Superior temporal gyrus (tissue), 1 donor: Measurements from ENCODE around the gene GRAMD1C.
"Not testable (repeated sequence)": the region's sequence is repeated elsewhere in the genome, so short reads cannot be mapped to it uniquely, and the experiment has no call there.

Source experiments
- DNase-seq: peaks from one replicate; pipeline ENCODE4 v3.0.0-alpha.2; 2016; ENCODE audit errors: extremely low spot score

GRAMD1C gene

GRCh38 chr3:113850391-113850790 is 11.8 kb downstream of the GRAMD1C start:
- DNase-seq, result not testable (repeated sequence)

- no peak for DNase-seq
Measured at GRCh38 chr3:113852506-113852905, 13.9 kb downstream of the GRAMD1C start.

- no peak for DNase-seq
Measured at GRCh38 chr3:113867506-113867905, 28.9 kb downstream of the GRAMD1C start.

GRCh38 chr3:113873293-113873692 is 34.7 kb downstream of the GRAMD1C start:
- DNase-seq, result no peak

GRCh38 chr3:113873814-113874526 is 35.4 kb downstream of the GRAMD1C start:
- no peak for DNase-seq

GRCh38 chr3:113878403-113878802 is 39.8 kb downstream of the GRAMD1C start:
- DNase-seq, result no peak

- no peak for DNase-seq
Measured at GRCh38 chr3:113885050-113885449, 46.5 kb downstream of the GRAMD1C start.

GRCh38 chr3:113890256-113890900 is 51.8 kb downstream of the GRAMD1C start:
- DNase-seq, result no peak

- no peak for DNase-seq
Measured at GRCh38 chr3:113894927-113895326, 56.3 kb downstream of the GRAMD1C start.

- DNase-seq, result no peak
Measured at GRCh38 chr3:113895964-113896363, 57.4 kb downstream of the GRAMD1C start.

- DNase-seq, result no peak
Measured at GRCh38 chr3:113896930-113897329, 58.3 kb downstream of the GRAMD1C start.

- no peak for DNase-seq
Measured at GRCh38 chr3:113897373-113897777, 58.8 kb downstream of the GRAMD1C start.

- no peak for DNase-seq
Measured at GRCh38 chr3:113898892-113899291, 60.3 kb downstream of the GRAMD1C start.

GRCh38 chr3:113906568-113907140 is 68.1 kb downstream of the GRAMD1C start:
- DNase-seq, result no peak

- no peak for DNase-seq
Measured at GRCh38 chr3:113908133-113908532, 69.5 kb downstream of the GRAMD1C start.

- DNase-seq, result no peak
Measured at GRCh38 chr3:113910966-113911365, 72.4 kb downstream of the GRAMD1C start.

GRCh38 chr3:113912552-113913236 is 74.1 kb downstream of the GRAMD1C start:
- DNase-seq, result peak; percentile 52

GRCh38 chr3:113914646-113915045 is 76.1 kb downstream of the GRAMD1C start:
- no peak for DNase-seq

GRCh38 chr3:113927556-113927955 is 89.0 kb downstream of the GRAMD1C start:
- DNase-seq, result no peak

GRCh38 chr3:113946831-113947230 is 108.2 kb downstream of the GRAMD1C start:
- DNase-seq, result no peak

GRCh38 chr3:113947372-113948014 is 108.9 kb downstream of the GRAMD1C start, which contains the start of gene ZDHHC23:
ZDHHC23 (plus strand) TSS chr3:113948013; CDS start chr3:113948803, 790 bp downstream.
- peak; percentile 38 for DNase-seq
